Measurements from ENCODE around the gene IGFBP1. TPM values are rescaled to one million over a fixed set of nuclear protein-coding genes. Genes with fewer than 3 reads are reported as not detected.
A peak's percentile ranks its signal among the peaks of the same experiment; 100 is the strongest.

The IGFBP1 gene
- total and polyA plus RNA-seq, 2 of the 13 experiments (the other 11 are each of a cell fraction or from before 2014, with no cell fraction given), result 5.4 to 885 TPM

DNA sequence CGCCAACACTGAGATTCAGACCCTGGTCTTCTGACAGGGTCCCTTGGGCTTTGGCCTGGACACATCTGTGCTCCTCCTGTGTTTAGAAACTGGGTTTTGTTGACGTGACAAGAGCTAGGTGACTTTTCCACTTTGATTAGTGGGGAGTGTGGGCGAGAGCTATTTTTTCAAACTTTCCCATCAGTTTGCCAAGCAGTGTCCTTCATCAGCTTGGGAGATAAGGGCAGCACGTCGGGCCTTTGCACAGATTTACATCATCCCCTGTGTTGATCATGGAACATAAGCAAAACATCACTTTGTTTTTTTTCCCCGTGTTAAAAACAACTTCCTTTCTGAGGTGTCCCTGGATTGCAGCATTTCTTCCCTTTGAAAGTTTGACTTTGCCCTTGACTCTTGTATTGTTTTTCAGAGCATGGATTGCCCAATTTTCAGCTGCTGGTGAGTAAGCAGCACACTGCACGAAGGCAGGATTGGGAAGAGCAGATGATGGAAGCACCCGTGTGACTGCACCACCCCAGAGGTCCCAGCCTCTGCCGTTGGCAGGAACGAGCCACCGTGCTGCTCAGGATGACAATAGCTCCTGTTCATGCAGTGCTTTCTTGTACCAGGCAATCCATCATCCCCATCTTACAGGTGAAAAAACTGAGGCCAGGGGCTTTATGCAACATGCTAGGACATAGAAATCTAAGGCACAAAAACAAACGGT lies 6.4 kb upstream of the IGFBP1 start (continued):
- TF ChIP-seq KLF16 (CRISPR knock-in tag; IDR thresholded peaks at IDR 0.05), result peak in 1 of 2 experiments; percentile 99; a peak in 2 of 4 replicates
- TF ChIP-seq, protein P1, sequence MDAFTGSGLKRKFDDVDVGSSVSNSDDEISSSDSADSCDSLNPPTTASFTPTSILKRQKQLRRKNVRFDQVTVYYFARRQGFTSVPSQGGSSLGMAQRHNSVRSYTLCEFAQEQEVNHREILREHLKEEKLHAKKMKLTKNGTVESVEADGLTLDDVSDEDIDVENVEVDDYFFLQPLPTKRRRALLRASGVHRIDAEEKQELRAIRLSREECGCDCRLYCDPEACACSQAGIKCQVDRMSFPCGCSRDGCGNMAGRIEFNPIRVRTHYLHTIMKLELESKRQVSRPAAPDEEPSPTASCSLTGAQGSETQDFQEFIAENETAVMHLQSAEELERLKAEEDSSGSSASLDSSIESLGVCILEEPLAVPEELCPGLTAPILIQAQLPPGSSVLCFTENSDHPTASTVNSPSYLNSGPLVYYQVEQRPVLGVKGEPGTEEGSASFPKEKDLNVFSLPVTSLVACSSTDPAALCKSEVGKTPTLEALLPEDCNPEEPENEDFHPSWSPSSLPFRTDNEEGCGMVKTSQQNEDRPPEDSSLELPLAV (CRISPR knock-in tag; conservative IDR thresholded peaks at IDR 0.05; ENCODE audit: low read depth), result no peak
- no peak for TF ChIP-seq ZFAT (CRISPR knock-in tag; conservative IDR thresholded peaks at IDR 0.05)
- peak; percentile 98 for TF ChIP-seq NFKBIZ (CRISPR knock-in tag; IDR thresholded peaks at IDR 0.05)
- TF ChIP-seq GTF2F1 (IDR thresholded peaks at IDR 0.05; ENCODE audit: low read length), result no peak
- no peak for TF ChIP-seq ZFP82 (CRISPR knock-in tag; IDR thresholded peaks at IDR 0.05; ENCODE audit: borderline replicate concordance)
- peak; percentile 14; the same call in 1 of the 2 replicates for TF ChIP-seq TAF1 (CRISPR knock-in tag; IDR thresholded peaks at IDR 0.05)
- TF ChIP-seq FOXK1 (CRISPR knock-in tag; IDR thresholded peaks at IDR 0.05; ENCODE audit: borderline replicate concordance, low read depth), result peak; percentile 98
- peak; percentile 95 for TF ChIP-seq SP5 (CRISPR knock-in tag; IDR thresholded peaks at IDR 0.05; ENCODE audit: borderline replicate concordance, low read depth)
- TF ChIP-seq, protein P2, sequence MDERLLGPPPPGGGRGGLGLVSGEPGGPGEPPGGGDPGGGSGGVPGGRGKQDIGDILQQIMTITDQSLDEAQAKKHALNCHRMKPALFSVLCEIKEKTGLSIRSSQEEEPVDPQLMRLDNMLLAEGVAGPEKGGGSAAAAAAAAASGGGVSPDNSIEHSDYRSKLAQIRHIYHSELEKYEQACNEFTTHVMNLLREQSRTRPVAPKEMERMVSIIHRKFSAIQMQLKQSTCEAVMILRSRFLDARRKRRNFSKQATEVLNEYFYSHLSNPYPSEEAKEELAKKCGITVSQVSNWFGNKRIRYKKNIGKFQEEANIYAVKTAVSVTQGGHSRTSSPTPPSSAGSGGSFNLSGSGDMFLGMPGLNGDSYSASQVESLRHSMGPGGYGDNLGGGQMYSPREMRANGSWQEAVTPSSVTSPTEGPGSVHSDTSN (CRISPR knock-in tag; IDR thresholded peaks at IDR 0.05), result peak; percentile 25; the same call in 1 of the 2 replicates
- TF ChIP-seq TEAD2 (CRISPR knock-in tag; IDR thresholded peaks at IDR 0.05), result no peak; the same call in 1 of the 2 replicates
- TF ChIP-seq TBP (CRISPR knock-in tag; IDR thresholded peaks at IDR 0.05), result no peak; the same call in 1 of the 2 replicates
- 0 out of 2 replicates have a peak, but pooled peaks have one; percentile 19 for TF ChIP-seq ZFP62 (CRISPR knock-in tag; IDR thresholded peaks at IDR 0.05)
- TF ChIP-seq SKI (IDR thresholded peaks at IDR 0.05; ENCODE audit: partially characterized antibody), result peak; percentile 95
- TF ChIP-seq SIX4 (CRISPR knock-in tag; IDR thresholded peaks at IDR 0.05), result peak; percentile 65; the same call in 1 of the 2 replicates
- no peak for TF ChIP-seq ZNF235 (CRISPR knock-in tag; IDR thresholded peaks at IDR 0.05; ENCODE audit: borderline replicate concordance)
- TF ChIP-seq, protein P3, sequence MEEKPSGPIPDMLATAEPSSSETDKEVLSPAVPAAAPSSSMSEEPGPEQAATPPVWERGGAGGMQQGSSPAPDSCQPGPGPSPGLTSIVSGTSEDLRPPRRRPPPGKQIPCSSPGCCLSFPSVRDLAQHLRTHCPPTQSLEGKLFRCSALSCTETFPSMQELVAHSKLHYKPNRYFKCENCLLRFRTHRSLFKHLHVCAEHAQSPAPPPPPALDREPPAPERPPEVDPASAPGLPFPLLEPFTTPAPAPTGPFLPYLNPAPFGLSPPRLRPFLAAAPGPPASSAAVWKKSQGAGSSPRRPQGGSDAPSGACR (CRISPR knock-in tag; IDR thresholded peaks at IDR 0.05), result peak; percentile 95
- TF ChIP-seq ZNF441 (CRISPR knock-in tag; IDR thresholded peaks at IDR 0.05; ENCODE audit: borderline replicate concordance), result no peak
- TF ChIP-seq, protein P4, sequence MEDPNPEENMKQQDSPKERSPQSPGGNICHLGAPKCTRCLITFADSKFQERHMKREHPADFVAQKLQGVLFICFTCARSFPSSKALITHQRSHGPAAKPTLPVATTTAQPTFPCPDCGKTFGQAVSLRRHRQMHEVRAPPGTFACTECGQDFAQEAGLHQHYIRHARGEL (CRISPR knock-in tag; IDR thresholded peaks at IDR 0.05), result peak; percentile 85; the same call in 1 of the 2 replicates
- TF ChIP-seq, protein P5, sequence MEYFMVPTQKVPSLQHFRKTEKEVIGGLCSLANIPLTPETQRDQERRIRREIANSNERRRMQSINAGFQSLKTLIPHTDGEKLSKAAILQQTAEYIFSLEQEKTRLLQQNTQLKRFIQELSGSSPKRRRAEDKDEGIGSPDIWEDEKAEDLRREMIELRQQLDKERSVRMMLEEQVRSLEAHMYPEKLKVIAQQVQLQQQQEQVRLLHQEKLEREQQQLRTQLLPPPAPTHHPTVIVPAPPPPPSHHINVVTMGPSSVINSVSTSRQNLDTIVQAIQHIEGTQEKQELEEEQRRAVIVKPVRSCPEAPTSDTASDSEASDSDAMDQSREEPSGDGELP (IDR thresholded peaks at IDR 0.05; ENCODE audit: borderline replicate concordance, low read depth), result peak; percentile 97
- TF ChIP-seq, protein P6, sequence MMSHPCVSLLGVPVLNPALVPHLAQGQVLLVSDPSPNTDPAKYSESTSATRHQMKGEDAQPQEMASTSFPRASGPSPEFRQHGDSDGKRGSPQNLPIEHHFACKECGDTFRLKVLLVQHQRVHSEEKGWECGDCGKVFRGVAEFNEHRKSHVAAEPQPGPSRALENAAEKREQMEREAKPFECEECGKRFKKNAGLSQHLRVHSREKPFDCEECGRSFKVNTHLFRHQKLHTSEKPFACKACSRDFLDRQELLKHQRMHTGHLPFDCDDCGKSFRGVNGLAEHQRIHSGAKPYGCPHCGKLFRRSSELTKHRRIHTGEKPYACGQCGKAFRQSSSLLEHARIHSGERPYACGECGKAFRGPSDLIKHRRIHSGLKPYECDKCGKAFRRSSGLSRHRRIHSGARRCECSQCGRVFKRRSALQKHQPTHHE (CRISPR knock-in tag; IDR thresholded peaks at IDR 0.05; ENCODE audit: borderline replicate concordance), result peak; percentile 82; the same call in 1 of the 2 replicates
- peak; percentile 96; the same call in 1 of the 2 replicates for TF ChIP-seq PAWR (CRISPR knock-in tag; IDR thresholded peaks at IDR 0.05; ENCODE audit: borderline replicate concordance)
- TF ChIP-seq ZNF562 (CRISPR knock-in tag; IDR thresholded peaks at IDR 0.05; ENCODE audit: borderline replicate concordance), result no peak

Measured in HepG2 (cell line).